ENCODE data around the gene DYRK1A. TPM values are rescaled to one million over a fixed set of nuclear protein-coding genes. Genes with fewer than 3 reads are reported as not detected.

DYRK1A gene
- polyA plus RNA-seq, 1 donor from 2014 or later, result 94.8 TPM

- no peaks in the 10 kb centered on the region for H3K9me2 ChIP-seq (ENCODE audit: insufficient read depth, low read length)
- H3K27me3 ChIP-seq (ENCODE audit: insufficient read depth, low read depth, low read length), result no peaks in the 10 kb centered on the region
- no peak overlapping the region for H3K4me2 ChIP-seq (ENCODE audit: low read length)
- peaks cover 76% of the 10 kb centered on the region for H3K79me2 ChIP-seq (replicated peaks; ENCODE audit: insufficient read depth, low read length)
- no peak overlapping the region for H3K27ac ChIP-seq (ENCODE audit: low read length)
- no peak overlapping the region for H2AFZ ChIP-seq (ENCODE audit: low read depth, low read length)
- no peaks in the 10 kb centered on the region for H3K9me3 ChIP-seq (ENCODE audit: low read length)
- peak; percentile 61 for TF ChIP-seq CTCF (IDR thresholded peaks at IDR 0.05; ENCODE audit: poor library complexity, severe bottlenecking)
- TF ChIP-seq SMC3 (conservative IDR thresholded peaks at IDR 0.05; ENCODE audit: poor library complexity), result peak; percentile 48
- TF ChIP-seq EP300 (conservative IDR thresholded peaks at IDR 0.05; ENCODE audit: poor library complexity, severe bottlenecking), result no peak
- H4K20me1 ChIP-seq (ENCODE audit: insufficient read depth), result no peaks in the 10 kb centered on the region
- H3K4me3 ChIP-seq (ENCODE audit: low read length), result no peak overlapping the region
- no peaks in the 10 kb centered on the region for H3K36me3 ChIP-seq (ENCODE audit: insufficient read depth, low read length)
- H3K9ac ChIP-seq (ENCODE audit: low read length), result no peak overlapping the region
- H3F3A ChIP-seq (ENCODE audit: insufficient read depth, low read length, poor library complexity, severe bottlenecking), result no peaks in the 10 kb centered on the region
These were observed 96.7 kb downstream of the DYRK1A start for GRCh38 chr21:37463083-37463801.

GRCh38 chr21:37467082-37467481 lies 100.5 kb downstream of the DYRK1A start:
- H3K9me3 ChIP-seq (ENCODE audit: low read length), result no peaks in the 10 kb centered on the region
- no peaks in the 10 kb centered on the region for H4K20me1 ChIP-seq (ENCODE audit: insufficient read depth)
- no peaks in the 10 kb centered on the region for H3F3A ChIP-seq (ENCODE audit: insufficient read depth, low read length, poor library complexity, severe bottlenecking)
- TF ChIP-seq SMC3 (conservative IDR thresholded peaks at IDR 0.05; ENCODE audit: poor library complexity) (no peak), CTCF (IDR thresholded peaks at IDR 0.05; ENCODE audit: poor library complexity, severe bottlenecking) (no peak), EZH2 (IDR thresholded peaks at IDR 0.05; ENCODE audit: borderline replicate concordance, insufficient read depth, low read length, poor library complexity, severe bottlenecking) (no peak), EP300 (conservative IDR thresholded peaks at IDR 0.05; ENCODE audit: poor library complexity, severe bottlenecking) (no peak), REST (IDR thresholded peaks at IDR 0.05; ENCODE audit: borderline replicate concordance) (no peak), RAD21 (conservative IDR thresholded peaks at IDR 0.05) (no peak), TAF1 (IDR thresholded peaks at IDR 0.05; ENCODE audit: low read depth) (no peak), POLR2AphosphoS5 (IDR thresholded peaks at IDR 0.05) (no peak), MXI1 (conservative IDR thresholded peaks at IDR 0.05; ENCODE audit: poor library complexity, severe bottlenecking) (no peak)
- H3K4me3 ChIP-seq (ENCODE audit: low read length), result no peak overlapping the region
- no peaks in the 10 kb centered on the region for H3K9me2 ChIP-seq (ENCODE audit: insufficient read depth, low read length)
- no peak overlapping the region for H3K9ac ChIP-seq (ENCODE audit: low read length)
- peaks cover 82% of the 10 kb centered on the region for H3K79me2 ChIP-seq (replicated peaks; ENCODE audit: insufficient read depth, low read length)
- no peaks in the 10 kb centered on the region for H3K27me3 ChIP-seq (ENCODE audit: insufficient read depth, low read depth, low read length)
- H3K36me3 ChIP-seq (ENCODE audit: insufficient read depth, low read length), result no peaks in the 10 kb centered on the region
- H3K27ac ChIP-seq (ENCODE audit: low read length), result no peak overlapping the region
- no peak overlapping the region for H3K4me2 ChIP-seq (ENCODE audit: low read length)
- H2AFZ ChIP-seq (ENCODE audit: low read depth, low read length), result no peak overlapping the region
